ENCODE data around the gene FAM131B. TPM values are rescaled to one million over a fixed set of nuclear protein-coding genes. Genes with fewer than 3 reads are reported as not detected.
"Not testable (repeated sequence)": the region's sequence is repeated elsewhere in the genome, so short reads cannot be mapped to it uniquely, and the experiment has no call there.

FAM131B gene
- total RNA-seq = 6.6 TPM

DNA sequence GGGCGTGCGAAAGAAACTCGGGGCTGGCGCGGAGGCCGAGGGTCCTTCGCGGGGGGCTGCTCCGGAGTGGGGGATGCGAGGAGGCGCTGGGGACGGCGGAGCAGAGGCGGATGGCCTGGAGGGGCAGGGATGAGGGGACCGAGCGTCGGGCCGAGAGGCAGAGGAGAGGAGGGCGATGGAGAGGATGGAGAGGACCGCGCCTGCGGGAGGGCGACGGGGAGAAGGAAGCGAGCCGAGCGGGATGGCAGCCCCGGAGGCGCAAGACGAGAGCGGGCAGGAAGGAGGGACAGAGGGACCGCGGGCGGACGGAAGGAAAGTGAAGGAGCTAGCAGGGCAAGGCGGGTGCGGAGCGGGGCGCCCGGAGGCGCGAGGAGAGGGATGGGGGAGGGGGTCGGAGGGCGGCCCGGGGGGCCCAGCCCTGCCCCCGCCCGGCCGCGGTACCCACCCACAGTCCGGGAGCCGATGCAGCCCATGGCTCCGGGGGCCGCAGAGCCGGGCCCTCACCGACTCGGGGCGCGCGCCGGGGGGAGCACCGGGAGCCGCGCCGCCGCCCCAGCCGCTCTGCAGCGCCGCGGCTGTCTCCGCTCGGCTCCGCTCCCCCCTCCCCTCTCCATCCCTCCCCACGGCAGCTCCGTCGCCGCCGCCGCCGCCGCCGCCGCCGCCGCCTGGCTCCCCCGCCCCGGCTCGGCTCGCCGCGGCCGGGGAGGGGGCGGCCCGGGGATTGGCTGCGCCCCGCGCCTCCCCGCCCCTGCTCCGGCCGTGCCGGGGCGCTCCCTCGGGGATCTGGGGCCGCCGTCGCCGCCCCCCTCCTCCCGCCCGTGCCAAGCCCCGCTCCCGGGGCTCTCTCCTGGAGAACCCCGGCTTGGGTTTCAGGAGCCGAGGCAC lies at the start of gene FAM131B:
TSS of gene FAM131B (minus strand) at position 583 of the 885 bp plus-strand sequence. CDS start at position 473, 110 bp downstream.
- no peak for DNase-seq (ENCODE audit: low spot score)

DNA sequence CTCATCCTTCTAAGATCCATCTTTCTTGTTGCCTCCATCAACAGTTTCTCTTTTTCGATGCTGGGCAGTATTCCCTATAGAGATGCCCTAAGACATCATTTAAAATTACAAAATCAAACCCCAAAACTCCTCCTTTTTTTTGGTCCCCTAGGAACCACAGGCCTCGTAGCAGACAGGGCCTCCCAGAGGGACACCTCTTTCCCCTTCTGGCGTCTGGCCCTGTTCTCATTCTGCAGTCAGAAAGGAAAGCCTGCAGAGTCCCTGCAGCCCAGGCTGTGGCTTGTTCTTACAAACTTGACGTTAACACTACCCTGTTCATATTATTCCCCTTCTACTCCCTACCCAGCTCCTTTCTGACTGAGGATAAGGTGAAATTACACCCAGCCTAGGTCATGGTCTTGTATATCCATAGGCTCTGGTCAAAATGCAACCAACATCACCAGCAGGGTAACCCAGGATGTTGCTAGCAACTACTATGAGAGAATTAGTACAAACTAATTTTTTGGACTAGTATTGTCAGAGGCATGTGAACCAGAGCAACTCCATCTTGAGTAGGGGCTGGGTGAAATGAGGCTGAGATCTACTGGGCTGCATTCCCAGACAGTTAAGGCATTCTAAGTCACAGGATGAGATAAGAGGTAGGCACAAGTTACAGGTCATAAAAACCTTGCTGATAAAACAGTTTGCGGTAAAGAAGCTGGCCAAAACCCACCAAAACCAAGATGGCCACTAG lies 49.6 kb upstream of the FAM131B start:
- DNase-seq (ENCODE audit: low spot score) = no peak

DNA sequence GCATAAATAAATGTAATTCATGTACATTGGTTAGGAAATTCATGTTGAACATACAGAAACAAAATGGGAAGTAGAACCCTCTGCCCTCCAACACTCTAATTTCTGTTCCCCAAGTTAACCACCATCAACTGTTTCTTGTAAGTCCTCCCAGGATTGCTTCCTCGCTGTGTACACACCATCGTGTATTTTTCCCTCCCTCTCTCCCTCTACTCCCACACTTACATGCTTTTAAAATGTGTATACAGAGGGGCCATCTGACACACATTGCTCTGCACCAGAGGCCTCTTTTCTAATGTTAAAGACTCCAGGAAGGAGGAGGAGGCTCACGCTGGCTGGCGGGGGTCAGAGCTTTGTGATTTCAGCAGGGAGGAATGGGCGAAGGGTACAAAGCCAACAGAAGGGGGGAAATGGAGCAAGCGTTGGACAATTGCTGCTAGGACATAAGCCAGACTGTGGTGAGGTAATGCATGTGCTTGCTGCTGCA lies 48.0 kb upstream of the FAM131B start:
- DNase-seq (ENCODE audit: low spot score) = no peak

- DNase-seq (ENCODE audit: low spot score) = peak; percentile 66
Observed at GRCh38 chr7:143408686-143409561, 46.4 kb upstream of the FAM131B start, which contains the start of gene EPHA1. Gene EPHA1, minus strand, starts transcription at chr7:143408856. Its CDS starts 51 bp downstream, at chr7:143408805.

- DNase-seq (ENCODE audit: low spot score) = no peak
Observed at GRCh38 chr7:143408252-143408685, 45.8 kb upstream of the FAM131B start.

GRCh38 chr7:143407287-143408251 lies 45.1 kb upstream of the FAM131B start:
- no peak for DNase-seq (ENCODE audit: low spot score)

GRCh38 chr7:143406002-143406357 lies 43.5 kb upstream of the FAM131B start:
- no peak for DNase-seq (ENCODE audit: low spot score)

GRCh38 chr7:143405173-143406001 lies 42.9 kb upstream of the FAM131B start:
- no peak for DNase-seq (ENCODE audit: low spot score)

- not testable (repeated sequence) for DNase-seq (ENCODE audit: low spot score)
Observed at GRCh38 chr7:143402233-143402632, 39.7 kb upstream of the FAM131B start.

GRCh38 chr7:143401265-143401664 lies 38.8 kb upstream of the FAM131B start:
- no peak for DNase-seq (ENCODE audit: low spot score)

GRCh38 chr7:143399642-143400041 lies 37.1 kb upstream of the FAM131B start:
- no peak for DNase-seq (ENCODE audit: low spot score)

GRCh38 chr7:143399151-143399550 lies 36.6 kb upstream of the FAM131B start:
- no peak for DNase-seq (ENCODE audit: low spot score)

- no peak for DNase-seq (ENCODE audit: low spot score)
Observed at GRCh38 chr7:143398616-143399015, 36.1 kb upstream of the FAM131B start.

DNA sequence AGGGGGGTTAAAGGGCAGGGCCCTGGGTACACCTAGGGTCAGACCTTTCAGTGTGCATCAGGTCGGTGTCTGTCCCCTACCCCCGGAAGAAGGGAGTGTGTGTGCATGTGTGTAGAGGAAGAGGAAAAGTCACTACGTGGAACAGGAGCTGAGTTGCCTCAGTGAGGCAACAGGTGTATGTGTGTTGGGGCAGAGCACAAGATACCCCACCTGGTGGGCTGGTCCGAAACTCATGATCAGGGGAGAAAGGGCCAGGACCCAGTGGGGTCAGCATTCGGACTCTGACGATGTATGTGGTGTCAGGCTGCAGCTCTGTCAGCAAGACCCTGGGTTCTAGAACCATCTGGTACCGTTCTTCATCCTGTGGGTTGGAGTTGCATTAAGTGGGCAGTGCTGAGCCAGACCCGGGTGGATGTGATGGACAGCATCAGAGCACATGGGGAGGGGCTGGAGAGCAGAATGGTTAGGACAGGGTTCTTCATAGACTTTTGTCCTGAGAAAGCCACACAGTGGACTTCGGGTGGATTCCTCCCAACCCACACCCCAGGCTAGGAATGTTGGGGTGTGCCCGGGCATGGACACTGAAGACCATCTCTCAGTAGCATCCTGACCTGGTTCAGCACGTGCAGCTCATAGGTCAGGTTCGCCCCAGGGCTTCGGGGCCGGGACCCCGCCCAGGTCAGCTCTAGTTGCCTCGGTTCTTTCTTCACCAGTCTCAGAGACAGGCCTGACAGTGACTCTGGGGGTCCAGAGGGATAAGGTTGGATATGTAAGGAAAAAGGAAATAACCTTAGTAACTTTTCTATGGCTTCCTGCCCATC lies 35.4 kb upstream of the FAM131B start:
- DNase-seq (ENCODE audit: low spot score) = no peak

GRCh38 chr7:143396625-143397556 lies 34.4 kb upstream of the FAM131B start:
- DNase-seq (ENCODE audit: low spot score) = no peak

DNA sequence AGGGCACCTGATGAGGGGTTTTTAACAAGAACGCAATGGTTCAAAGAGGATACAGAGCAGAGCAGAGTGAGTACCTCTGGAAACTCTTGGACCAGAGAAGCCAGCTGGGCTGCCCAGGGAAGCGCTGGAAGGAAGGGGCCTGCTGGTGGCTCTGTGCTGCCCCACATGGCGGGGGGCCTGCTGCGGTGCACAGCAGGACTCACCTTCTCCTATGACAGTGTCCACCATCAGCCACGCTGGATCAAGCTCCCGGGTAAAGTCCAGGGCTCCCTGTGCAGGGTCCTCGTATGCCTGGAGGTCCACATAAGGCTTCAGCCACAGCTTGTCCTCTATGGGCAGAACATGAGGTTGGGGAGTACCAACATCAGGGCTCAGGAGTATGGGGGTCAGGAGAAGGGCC lies 33.7 kb upstream of the FAM131B start:
- no peak for DNase-seq (ENCODE audit: low spot score)
